GM18868 (cell line): ENCODE results near the gene CD248.

Source experiments
- ATAC-seq: cut with Tn5 transposase; IDR thresholded peaks from one replicate; pipeline ENCODE4 v1.9.1; 2021; ENCODE audit warnings: mild to moderate bottlenecking, moderate library complexity; ENCODE audit not compliant: unreplicated experiment

The CD248 gene

GRCh38 chr11:66340596-66341501, 24.0 kb upstream of the CD248 start:
- ATAC-seq, result no peak

- ATAC-seq, result no peak
Observed at GRCh38 chr11:66339686-66340483, 23.0 kb upstream of the CD248 start.

- no peak for ATAC-seq
Observed at GRCh38 chr11:66339162-66339675, 22.4 kb upstream of the CD248 start.

- ATAC-seq, result no peak
Observed at GRCh38 chr11:66338276-66339161, 21.7 kb upstream of the CD248 start.

- no peak for ATAC-seq
Observed at GRCh38 chr11:66337103-66337899, 20.5 kb upstream of the CD248 start.

GRCh38 chr11:66336234-66337102, 19.6 kb upstream of the CD248 start, which contains the start of gene RIN1:
RIN1 (minus strand) TSS chr11:66336434; CDS start chr11:66336402, 32 bp downstream.
- no peak for ATAC-seq

- ATAC-seq, result no peak
Observed at GRCh38 chr11:66335531-66336233, 18.8 kb upstream of the CD248 start.

- ATAC-seq, result no peak
Observed at GRCh38 chr11:66334605-66335442, 18.0 kb upstream of the CD248 start.

GRCh38 chr11:66333896-66334604, 17.2 kb upstream of the CD248 start:
- ATAC-seq, result no peak

GRCh38 chr11:66333220-66333877, 16.5 kb upstream of the CD248 start:
- ATAC-seq, result no peak

GRCh38 chr11:66332371-66333219, 15.8 kb upstream of the CD248 start:
- no peak for ATAC-seq

- ATAC-seq, result no peak
Observed at GRCh38 chr11:66331542-66332370, 14.9 kb upstream of the CD248 start.

GRCh38 chr11:66330931-66331330, 14.1 kb upstream of the CD248 start:
- no peak for ATAC-seq

- ATAC-seq, result no peak
Observed at GRCh38 chr11:66329165-66329673, 12.4 kb upstream of the CD248 start.
